Neuronal stem cell (in vitro differentiated cells): ENCODE measurements around the gene GNAQ.

Experiments
- DNase-seq: peaks from one replicate; pipeline ENCODE4 v3.0.0-alpha.2; 2013; ENCODE audit warnings: low spot score
- H2AFZ ChIP-seq: one replicate; pipeline ENCODE4 v1.6.1; 2013; ENCODE audit warnings: mild to moderate bottlenecking, low read length, inconsistent platforms
- H2AK5ac ChIP-seq: 2 replicates; pipeline ENCODE4 v1.6.1; 2013; ENCODE audit warnings: low read depth, mild to moderate bottlenecking, inconsistent platforms, low read length, moderate library complexity, mixed read lengths
- H2BK120ac ChIP-seq: 2 replicates; pipeline ENCODE4 v1.6.1; 2013; ENCODE audit warnings: low read depth, mild to moderate bottlenecking, inconsistent platforms, low read length, moderate library complexity, mixed read lengths
- H2BK12ac ChIP-seq: one replicate; pipeline ENCODE4 v1.6.1; 2013; ENCODE audit warnings: low read length, inconsistent platforms
- H2BK15ac ChIP-seq: 2 replicates; pipeline ENCODE4 v1.6.1; 2013; ENCODE audit warnings: mild to moderate bottlenecking, low read length, inconsistent platforms, mixed read lengths
- H2BK5ac ChIP-seq: one replicate; pipeline ENCODE4 v1.6.1; 2013; ENCODE audit warnings: inconsistent platforms, mild to moderate bottlenecking, low read length, moderate library complexity
- H3K14ac ChIP-seq: one replicate; pipeline ENCODE4 v1.6.1; 2013; ENCODE audit warnings: low read length, inconsistent platforms
- H3K18ac ChIP-seq: 2 replicates; pipeline ENCODE4 v1.6.1; 2013; ENCODE audit warnings: low read length, inconsistent platforms
- H3K23ac ChIP-seq: 2 replicates; pipeline ENCODE4 v1.6.1; 2013; ENCODE audit warnings: low read depth, mild to moderate bottlenecking, mixed read lengths, low read length, inconsistent platforms; ENCODE audit not compliant: poor library complexity
- H3K27ac ChIP-seq: replicated peaks from 3 replicates; pipeline ENCODE4 v1.5.1; 2013; ENCODE audit warnings: low read length, inconsistent platforms
- H3K27me3 ChIP-seq, 3 experiments: 2 replicates each; pipeline ENCODE4 v1.6.1; 2013; ENCODE audit warnings: low read length in 3 of 3, mild to moderate bottlenecking in 2 of 3, inconsistent platforms in 1 of 3, low read depth in 1 of 3, mixed read lengths in 1 of 3, moderate library complexity in 1 of 3; ENCODE audit not compliant: control insufficient read depth in 3 of 3, insufficient read depth in 3 of 3
- H3K36me3 ChIP-seq, 2 donors: replicated peaks in 1 of 2; 2 replicates each; pipeline ENCODE4 v1.6.1; 2013; ENCODE audit warnings: low read length in 2 of 2; ENCODE audit not compliant: control insufficient read depth in 2 of 2, insufficient read depth in 2 of 2
- H3K4ac ChIP-seq: 2 replicates; pipeline ENCODE4 v1.6.1; 2013; ENCODE audit warnings: inconsistent platforms, mild to moderate bottlenecking, low read length, moderate library complexity
- H3K4me1 ChIP-seq, 2 donors: 1 replicate in 1 of 2; 2 replicates in 1 of 2; pipeline ENCODE4 v1.6.1; 2013; ENCODE audit warnings: low read length in 2 of 2, low read depth in 1 of 2; ENCODE audit not compliant: control insufficient read depth in 2 of 2, insufficient read depth in 1 of 2
- H3K4me2 ChIP-seq: one replicate; pipeline ENCODE4 v1.6.1; 2013; ENCODE audit warnings: mild to moderate bottlenecking, low read length, inconsistent platforms; ENCODE audit not compliant: insufficient read depth, poor library complexity, severe bottlenecking
- H3K4me3 ChIP-seq, 2 donors: 2 replicates each; pipeline ENCODE4 v1.5.1; 2013; ENCODE audit warnings: low read length in 2 of 2, mild to moderate bottlenecking in 2 of 2, inconsistent platforms in 1 of 2, moderate library complexity in 1 of 2
- H3K79me1 ChIP-seq: one replicate; pipeline ENCODE4 v1.6.1; 2013; ENCODE audit warnings: low read depth, mild to moderate bottlenecking, inconsistent platforms, low read length, moderate library complexity
- H3K9ac ChIP-seq: one replicate; pipeline ENCODE4 v1.6.1; 2013; ENCODE audit warnings: mild to moderate bottlenecking, low read depth, low read length, inconsistent platforms; ENCODE audit not compliant: poor library complexity
- H3K9me3 ChIP-seq, 2 donors: replicated peaks in 1 of 2; 2 replicates each; pipeline versions ENCODE3 to v1.6.1; 2013; ENCODE audit warnings: low read length in 2 of 2, mild to moderate bottlenecking in 2 of 2, inconsistent platforms in 1 of 2, low read depth in 1 of 2, mixed read lengths in 1 of 2, moderate library complexity in 1 of 2; ENCODE audit not compliant: control insufficient read depth in 2 of 2, insufficient read depth in 1 of 2
- H4K8ac ChIP-seq: one replicate; pipeline ENCODE4 v1.6.1; 2013; ENCODE audit warnings: low read depth, mild to moderate bottlenecking, inconsistent platforms, low read length, moderate library complexity
- H4K91ac ChIP-seq: one replicate; pipeline ENCODE4 v1.6.1; 2013; ENCODE audit warnings: low read length, low read depth, mild to moderate bottlenecking, inconsistent platforms; ENCODE audit not compliant: poor library complexity
- WGBS, 2 donors: extraction: QIAGEN DNeasy Blood & Tissue Kit; methylation state at CpG; one replicate each; pipeline ENCODE4 v1.1.7; 2013; ENCODE audit warnings: missing lambda C conversion rate in 2 of 2, mixed read lengths in 1 of 2; ENCODE audit not compliant: insufficient read length in 2 of 2, insufficient replicate concordance in 1 of 2; ENCODE audit errors: extremely low coverage in 2 of 2; 5-methylcytosine and 5-hydroxymethylcytosine counted together

The GNAQ gene

GRCh38 chr9:77933976-77934375, 97.6 kb downstream of the GNAQ start:
- no peak overlapping the region for H3K4ac ChIP-seq
- H3K14ac ChIP-seq = no peak overlapping the region
- WGBS, 2 donors = no CpG with 5 or more reads among the region's 8 CpGs
- no peak overlapping the region for H2BK5ac ChIP-seq
- no peak overlapping the region for H3K4me2 ChIP-seq
- H3K4me3 ChIP-seq = no peak overlapping the region
- DNase-seq = no peak
- no peak overlapping the region for H2AK5ac ChIP-seq
- no peaks in the 10 kb centered on the region for H3K79me1 ChIP-seq
- no peak overlapping the region for H2BK15ac ChIP-seq
- H3K36me3 ChIP-seq = peaks cover 3% of the 10 kb centered on the region in 2 donors
- no peak overlapping the region for H4K91ac ChIP-seq
- H3K27me3 ChIP-seq = no peaks in the 10 kb centered on the region
- no peak overlapping the region for H4K8ac ChIP-seq
- H3K9me3 ChIP-seq = no peaks in the 10 kb centered on the region
- H2AFZ ChIP-seq = no peak overlapping the region
- H3K27ac ChIP-seq = no peak overlapping the region
- H3K18ac ChIP-seq = no peak overlapping the region
- H3K4me1 ChIP-seq = no peaks in the 10 kb centered on the region
- no peak overlapping the region for H2BK12ac ChIP-seq
- no peak overlapping the region for H3K9ac ChIP-seq
- no peak overlapping the region for H2BK120ac ChIP-seq
- no peak overlapping the region for H3K23ac ChIP-seq

GRCh38 chr9:77933019-77933418, 98.6 kb downstream of the GNAQ start:
- H2BK120ac ChIP-seq = no peak overlapping the region
- H2BK15ac ChIP-seq = no peak overlapping the region
- H2AK5ac ChIP-seq = no peak overlapping the region
- WGBS, 2 donors = no CpG with 5 or more reads among the region's 7 CpGs
- no peak overlapping the region for H3K27ac ChIP-seq
- no peaks in the 10 kb centered on the region for H3K79me1 ChIP-seq
- no peak overlapping the region for H3K23ac ChIP-seq
- no peak overlapping the region for H3K4ac ChIP-seq
- no peaks in the 10 kb centered on the region for H3K4me1 ChIP-seq
- no peak overlapping the region for H3K4me2 ChIP-seq
- no peak overlapping the region for H2BK5ac ChIP-seq
- H3K9ac ChIP-seq = no peak overlapping the region
- no peak overlapping the region for H3K4me3 ChIP-seq
- H2AFZ ChIP-seq = no peak overlapping the region
- no peak overlapping the region for H4K8ac ChIP-seq
- peaks cover 0 to 4% of the 10 kb centered on the region in 2 donors for H3K36me3 ChIP-seq
- no peak overlapping the region for H3K18ac ChIP-seq
- DNase-seq = no peak
- no peaks in the 10 kb centered on the region for H3K27me3 ChIP-seq
- no peak overlapping the region for H4K91ac ChIP-seq
- no peak overlapping the region for H2BK12ac ChIP-seq
- H3K14ac ChIP-seq = no peak overlapping the region
- no peaks in the 10 kb centered on the region for H3K9me3 ChIP-seq

DNA sequence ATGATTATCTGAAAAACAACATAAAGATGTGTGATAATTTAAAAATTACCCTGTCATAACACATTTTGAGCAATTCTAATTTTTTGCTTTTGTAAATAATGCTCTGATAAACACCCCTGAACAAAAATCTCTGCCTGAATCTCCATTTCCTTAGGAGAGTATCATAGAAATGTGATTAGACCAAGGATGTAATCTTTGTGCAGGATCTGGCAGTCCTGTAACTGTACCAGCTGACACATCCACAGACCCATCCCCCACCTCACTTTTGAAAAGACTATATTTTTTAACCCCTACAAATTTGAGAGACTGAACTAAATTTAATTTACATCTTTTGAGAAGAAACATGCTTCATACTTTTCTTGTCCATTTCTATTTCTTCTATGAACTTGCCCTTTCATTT, 101.7 kb downstream of the GNAQ start:
- Histone ChIP-seq H3K27ac (no peak overlapping the region), H3K9ac (no peak overlapping the region), H2AFZ (no peak overlapping the region), H3K36me3 (peaks cover 0 to 4% of the 10 kb centered on the region in 2 donors), H3K79me1 (no peaks in the 10 kb centered on the region), H3K4me1 (no peaks in the 10 kb centered on the region), H3K23ac (no peak overlapping the region), H3K18ac (no peak overlapping the region), H3K4me2 (no peak overlapping the region), H3K9me3 (peaks cover 0 to 7% of the 10 kb centered on the region in 2 donors), H4K91ac (no peak overlapping the region), H2BK12ac (no peak overlapping the region), H2AK5ac (no peak overlapping the region), H2BK15ac (no peak overlapping the region), H3K14ac (no peak overlapping the region), H3K4ac (no peak overlapping the region), H4K8ac (no peak overlapping the region), H2BK5ac (no peak overlapping the region), H2BK120ac (no peak overlapping the region), H3K27me3 (no peaks in the 10 kb centered on the region), H3K4me3 (no peak overlapping the region)
- DNase-seq = no peak

DNA sequence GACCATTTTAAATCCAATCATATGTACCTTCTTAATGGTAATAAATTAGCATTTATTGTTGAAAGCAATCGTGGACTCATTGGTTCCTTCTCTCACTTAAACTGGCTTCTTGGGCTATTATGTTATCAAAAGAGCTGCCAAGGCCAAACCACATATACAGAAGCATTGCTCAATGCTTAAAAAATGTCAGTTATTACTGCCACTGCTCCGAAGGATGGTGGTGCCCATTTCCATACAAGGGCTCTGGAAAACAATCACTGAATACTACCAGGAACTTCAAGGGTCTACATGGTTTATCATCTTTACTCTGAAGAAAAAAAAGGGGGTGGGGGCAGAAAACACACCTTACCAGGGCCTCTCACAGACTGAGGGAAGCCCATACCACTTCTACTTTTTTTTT, 104.3 kb downstream of the GNAQ start:
- DNase-seq = no peak
- H3K9ac ChIP-seq = no peak overlapping the region
- no peak overlapping the region for H3K14ac ChIP-seq
- no peaks in the 10 kb centered on the region for H3K27me3 ChIP-seq
- no peak overlapping the region for H3K27ac ChIP-seq
- no peak overlapping the region for H2BK5ac ChIP-seq
- H3K9me3 ChIP-seq = peaks cover 0 to 7% of the 10 kb centered on the region in 2 donors
- no peak overlapping the region for H4K91ac ChIP-seq
- H2BK12ac ChIP-seq = no peak overlapping the region
- no peak overlapping the region for H3K23ac ChIP-seq
- H2AFZ ChIP-seq = no peak overlapping the region
- no peaks in the 10 kb centered on the region for H3K79me1 ChIP-seq
- no peak overlapping the region for H2BK120ac ChIP-seq
- no peak overlapping the region for H2AK5ac ChIP-seq
- peaks cover 0 to 8% of the 10 kb centered on the region in 2 donors for H3K36me3 ChIP-seq
- H3K4ac ChIP-seq = no peak overlapping the region
- no peak overlapping the region for H3K4me2 ChIP-seq
- no CpG with 5 or more reads among the region's 2 CpGs for WGBS, 2 donors
- no peak overlapping the region for H4K8ac ChIP-seq
- H3K18ac ChIP-seq = no peak overlapping the region
- no peak overlapping the region for H3K4me3 ChIP-seq
- no peak overlapping the region for H2BK15ac ChIP-seq
- H3K4me1 ChIP-seq = no peaks in the 10 kb centered on the region
